ENCODE measurements around the gene MATK.
"Not testable (repeated sequence)": the region's sequence is repeated elsewhere in the genome, so short reads cannot be mapped to it uniquely, and the experiment has no call there.

MATK gene

GRCh38 chr19:3816148-3816547 lies 30.0 kb upstream of the MATK start:
- not testable (repeated sequence) for DNase-seq

GRCh38 chr19:3814648-3815047 lies 28.5 kb upstream of the MATK start:
- DNase-seq = no peak

DNA sequence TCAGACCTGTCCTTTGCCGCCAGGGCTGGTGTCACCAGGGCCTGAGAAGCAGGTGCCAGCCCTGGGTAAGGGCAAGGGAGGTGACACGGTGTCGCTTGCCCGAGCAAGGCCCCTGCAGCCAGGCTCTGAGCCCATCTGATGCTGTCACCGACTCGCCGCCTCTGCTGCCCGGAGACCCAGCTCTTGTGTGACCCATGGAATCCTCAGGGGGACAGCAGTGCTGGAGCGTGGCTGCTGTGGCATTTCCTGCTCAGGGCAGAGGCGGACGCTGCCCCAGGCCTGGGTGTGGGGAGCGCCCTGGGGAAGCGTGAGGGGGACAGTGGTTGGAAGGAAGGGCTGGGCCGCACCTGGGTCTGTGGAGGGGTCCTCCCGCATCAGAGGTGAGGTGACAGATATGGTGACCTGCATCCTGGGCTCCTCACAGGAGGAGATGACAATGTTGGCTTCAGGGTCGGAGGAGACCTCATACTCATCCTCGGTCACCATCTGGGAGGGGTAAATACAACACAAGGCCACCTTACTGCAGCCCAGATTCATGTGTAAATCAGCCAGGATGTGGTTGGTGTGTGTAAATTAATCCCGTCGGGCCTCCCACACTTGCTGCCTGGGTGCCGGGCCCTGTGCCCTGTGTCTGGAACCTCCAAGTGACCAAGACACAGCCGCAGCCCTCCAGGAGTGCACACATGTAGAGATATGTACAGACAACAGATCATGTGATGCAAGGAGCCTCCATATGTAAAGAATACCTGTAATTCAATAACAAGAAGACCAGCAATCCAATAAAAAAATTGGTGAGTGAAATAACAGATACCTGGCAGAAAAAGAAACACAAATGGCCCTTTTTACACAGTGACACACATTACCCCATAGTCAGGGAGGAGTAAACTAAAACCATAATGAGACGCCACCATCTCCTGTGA lies 27.6 kb upstream of the MATK start:
- no peak for DNase-seq

DNA sequence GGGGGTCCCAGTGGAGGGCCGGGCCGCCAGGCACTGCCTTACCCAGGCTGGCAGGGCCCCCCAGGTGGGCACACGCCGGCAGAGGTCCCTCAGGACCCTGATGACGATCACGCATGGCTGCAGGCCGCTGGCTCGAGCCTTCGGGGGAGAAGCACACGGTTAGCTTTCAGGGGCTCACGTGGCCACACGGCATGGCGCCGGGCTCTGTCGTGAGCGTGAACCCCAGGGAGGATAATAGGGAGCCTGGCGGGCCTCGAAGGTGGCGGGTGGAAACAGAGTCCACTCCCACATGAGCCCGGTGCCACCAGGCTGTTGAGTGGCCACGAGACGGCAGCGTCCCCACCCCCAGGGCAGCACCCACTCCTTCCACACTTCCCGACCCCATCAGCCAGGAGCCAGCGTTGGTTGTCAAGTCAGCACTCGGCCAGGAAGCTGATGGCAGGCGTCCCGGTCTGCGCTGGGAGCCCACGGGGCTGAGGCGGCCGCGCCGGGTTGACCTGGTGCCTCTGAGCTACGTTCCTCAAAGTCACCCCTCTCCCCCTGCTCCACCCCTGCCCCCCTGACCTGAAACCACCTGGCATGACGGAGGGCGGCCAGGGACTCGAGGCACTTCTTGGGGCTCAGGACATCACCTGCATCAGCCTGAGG lies 24.7 kb upstream of the MATK start:
- no peak for DNase-seq

DNA sequence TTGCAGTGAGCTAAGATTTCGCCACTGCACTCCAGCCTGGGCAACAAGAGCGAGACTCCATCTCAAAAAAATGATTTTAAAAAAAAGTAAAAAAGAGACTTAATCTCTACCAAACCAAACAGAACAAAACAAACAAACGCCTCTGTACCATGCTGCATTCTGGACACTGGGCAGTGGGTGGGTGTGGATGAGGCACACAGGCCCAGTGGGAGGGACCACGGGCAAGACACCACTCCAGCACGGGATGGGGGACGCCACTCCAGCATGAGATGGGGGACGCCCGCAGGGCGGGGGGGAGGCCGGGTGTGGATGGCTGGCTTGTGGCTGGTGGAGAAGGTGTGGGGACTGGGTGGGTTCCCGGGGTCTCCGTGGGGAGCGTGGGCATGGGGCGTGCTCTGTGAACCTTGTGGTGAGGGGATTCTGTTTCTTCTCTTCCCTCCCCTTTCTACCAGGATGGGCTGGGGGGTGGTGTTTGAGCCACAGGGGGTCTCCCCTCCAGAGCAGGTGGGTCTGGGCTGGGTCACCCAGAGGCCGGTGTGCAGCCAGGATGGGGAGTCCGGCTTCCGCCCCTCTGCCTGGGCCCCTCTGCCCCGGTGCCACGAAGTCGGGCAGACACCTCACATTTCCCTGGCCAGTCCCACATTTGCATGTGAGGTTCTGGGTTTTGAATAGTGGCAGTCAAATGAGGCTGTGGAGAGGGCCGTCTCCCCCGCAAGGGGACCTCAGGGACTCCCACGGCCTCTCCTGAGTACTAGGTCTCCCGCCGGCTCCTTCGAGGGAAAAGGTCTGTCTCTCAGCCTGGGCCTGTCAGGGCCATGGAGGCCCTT lies 23.9 kb upstream of the MATK start:
- DNase-seq = no peak

GRCh38 chr19:3808420-3809143 lies 22.4 kb upstream of the MATK start:
- no peak for DNase-seq

DNA sequence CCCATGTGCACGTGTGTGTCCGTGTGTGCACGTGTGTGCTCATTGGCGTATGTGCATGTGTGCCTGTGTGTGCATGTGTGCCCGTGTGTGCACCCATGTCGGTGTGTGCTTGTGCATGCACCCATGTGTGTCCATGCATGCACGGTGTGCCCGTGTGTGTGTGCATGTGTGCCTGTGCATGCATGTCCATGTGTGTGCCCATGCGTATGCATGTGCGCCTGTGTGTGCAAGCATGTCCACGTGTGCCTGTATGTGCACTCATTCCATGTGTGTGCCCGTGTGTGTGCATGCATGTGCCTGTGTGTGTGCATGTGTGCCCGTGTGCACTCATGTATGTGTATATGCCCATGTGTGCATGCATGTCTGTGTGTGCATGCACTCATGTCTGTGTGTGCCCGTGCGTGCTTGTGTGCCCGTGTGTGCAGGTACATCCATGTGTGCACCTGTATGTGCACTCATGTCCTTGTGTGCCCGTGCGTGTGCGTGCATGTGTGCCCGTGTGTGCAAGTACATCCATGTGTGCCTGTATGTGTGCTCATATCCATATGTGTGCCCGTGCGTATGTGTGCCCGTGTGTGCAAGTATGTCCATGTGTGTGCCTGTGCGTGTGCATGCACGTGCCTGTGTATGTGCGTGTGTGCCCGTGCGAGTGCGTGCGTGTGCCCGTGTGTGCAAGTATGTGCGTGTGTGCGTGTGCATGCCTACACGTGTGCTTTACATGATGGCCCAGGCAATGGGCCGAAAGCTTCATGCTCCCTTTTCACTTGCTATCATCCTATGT lies 21.6 kb upstream of the MATK start:
- DNase-seq = no peak

- no peak for DNase-seq
Measured at GRCh38 chr19:3807131-3807480, 20.9 kb upstream of the MATK start.

- no peak for DNase-seq
Measured at GRCh38 chr19:3805859-3806258, 19.7 kb upstream of the MATK start.

DNA sequence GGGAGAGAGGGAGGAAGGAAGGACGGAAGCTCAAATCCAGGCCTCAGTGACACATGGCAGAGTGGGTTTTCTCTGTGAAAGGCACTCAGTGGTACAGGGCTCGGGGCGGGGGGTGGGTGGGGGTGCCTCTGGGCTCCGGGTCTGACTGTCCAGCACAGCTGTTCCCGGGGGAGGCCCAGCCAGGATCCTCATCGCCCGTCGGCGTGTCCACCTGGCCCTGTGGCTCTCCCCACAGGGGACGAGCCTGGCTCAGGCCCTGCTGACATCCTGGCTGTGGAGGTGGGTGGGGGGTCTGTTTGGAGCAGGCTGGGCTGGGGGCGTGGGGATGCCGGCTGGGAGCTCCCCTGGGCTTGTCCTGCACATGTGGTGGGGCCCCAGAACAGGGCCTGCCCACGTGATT lies 18.2 kb upstream of the MATK start:
- DNase-seq = no peak

- no peak for DNase-seq
Measured at GRCh38 chr19:3803986-3804385, 17.8 kb upstream of the MATK start.

- no peak for DNase-seq
Measured at GRCh38 chr19:3803114-3803888, 17.1 kb upstream of the MATK start.

DNA sequence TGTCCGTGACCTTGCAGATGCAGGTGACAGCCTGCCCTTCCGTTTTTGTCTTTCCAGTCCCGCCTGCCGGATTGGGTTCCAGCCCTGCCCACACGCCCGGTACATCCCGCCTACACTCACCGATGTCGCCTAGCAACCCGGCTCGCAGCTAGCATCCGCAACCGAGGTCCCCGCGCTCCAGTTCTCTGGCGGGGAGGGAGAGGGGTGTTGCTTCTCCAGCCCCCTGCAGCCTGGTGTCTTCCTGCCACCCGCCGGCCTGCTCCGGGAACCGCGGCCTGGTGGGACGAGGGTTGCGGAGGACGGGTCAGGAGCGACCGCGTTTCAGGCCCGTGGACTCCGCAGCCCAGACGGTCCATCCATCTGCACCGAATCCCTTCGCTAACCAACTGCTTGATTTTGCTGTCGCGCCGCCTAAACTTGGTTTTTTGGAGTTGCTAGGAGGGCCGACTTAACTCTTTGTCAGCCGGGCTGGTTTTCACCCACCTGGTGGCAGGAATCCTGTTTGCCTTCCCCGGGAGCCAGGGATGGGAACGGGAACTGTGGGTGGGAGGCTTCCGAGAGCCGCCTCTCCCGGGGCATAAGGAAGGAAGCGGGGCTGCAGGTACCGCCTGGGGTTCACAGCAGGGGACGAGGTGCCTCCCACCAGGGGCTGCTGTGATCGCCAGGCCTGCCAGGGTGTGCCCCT lies 15.4 kb upstream of the MATK start:
- no peak for DNase-seq

- no peak for DNase-seq
Measured at GRCh38 chr19:3800996-3801395, 14.8 kb upstream of the MATK start.

- no peak for DNase-seq
Measured at GRCh38 chr19:3798137-3798536, 12.0 kb upstream of the MATK start.

GRCh38 chr19:3796358-3796757 lies 10.2 kb upstream of the MATK start:
- DNase-seq = no peak

DNA sequence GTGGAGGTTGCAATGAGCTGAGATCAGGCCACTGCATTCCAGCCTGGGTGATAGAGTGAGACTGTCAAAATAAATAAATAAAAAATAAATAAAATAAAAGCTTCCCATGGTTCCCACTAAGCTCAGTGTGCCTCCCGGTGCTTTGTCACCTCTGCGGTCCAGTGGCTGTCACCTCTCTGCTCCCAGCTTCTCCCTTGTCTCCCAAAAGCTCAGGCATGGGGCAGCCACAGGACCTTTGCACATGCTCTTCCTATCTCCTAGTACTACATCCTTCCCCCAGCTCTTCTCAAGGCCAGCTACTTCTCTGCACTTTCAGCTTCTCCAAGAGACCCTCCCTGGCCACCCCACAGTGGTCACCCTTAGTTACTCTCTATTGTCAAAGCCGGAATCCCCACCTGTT lies 7.6 kb upstream of the MATK start:
- DNase-seq = no peak

DNA sequence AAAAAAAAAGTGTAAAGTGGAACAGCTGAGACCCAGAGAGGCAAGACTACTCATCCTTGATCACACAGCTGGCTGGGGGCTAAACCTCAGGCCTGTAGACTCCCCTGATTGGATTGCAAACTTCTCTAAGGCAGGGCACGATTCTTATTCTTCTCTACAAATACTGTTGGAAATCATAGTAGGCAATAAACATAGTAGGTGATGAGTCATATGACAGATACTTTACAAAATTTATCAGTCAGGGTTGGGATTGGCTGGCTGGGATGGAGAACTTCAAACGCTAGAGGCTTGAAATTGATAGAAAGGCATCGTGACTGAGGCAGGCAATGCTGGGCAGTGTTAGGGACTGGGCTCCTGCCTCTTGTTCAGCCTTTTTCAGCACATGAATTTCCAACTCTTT lies 5.9 kb upstream of the MATK start:
- no peak for DNase-seq

GRCh38 chr19:3790941-3791340 lies 4.8 kb upstream of the MATK start:
- no peak for DNase-seq

DNA sequence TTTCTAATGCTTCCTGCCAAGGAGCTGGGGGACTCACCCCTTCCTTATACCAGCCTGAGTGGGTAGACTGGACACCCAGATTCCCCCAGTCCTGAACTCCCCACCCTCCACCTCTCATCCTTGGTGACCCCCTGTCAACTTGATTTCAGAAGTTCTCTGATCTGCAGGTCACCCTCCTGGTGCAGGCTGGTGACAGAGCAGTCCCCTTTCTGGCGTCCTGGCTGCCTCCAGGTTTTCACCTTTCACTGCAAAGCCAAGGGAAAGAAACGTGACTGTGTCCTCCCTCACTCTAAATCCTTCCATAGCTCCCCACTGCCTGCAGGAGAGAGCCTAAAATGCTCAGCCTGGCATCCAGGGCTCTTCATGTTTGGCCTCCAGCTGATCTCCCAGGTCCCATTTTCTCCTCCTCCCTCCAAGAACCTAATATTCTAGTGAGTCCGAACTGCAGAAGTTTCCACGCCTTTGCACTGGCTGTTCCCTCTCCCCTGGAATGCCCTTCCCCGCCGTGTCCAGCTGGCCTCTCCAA lies 4.1 kb upstream of the MATK start:
- DNase-seq = no peak

Data from GF-D8 (cell line).